PC-9 (cell line): ENCODE results near the gene CYP24A1. TPM values are rescaled to one million over a fixed set of nuclear protein-coding genes. Genes with fewer than 3 reads are reported as not detected.
"Not testable (repeated sequence)": the region's sequence is repeated elsewhere in the genome, so short reads cannot be mapped to it uniquely, and the experiment has no call there.

Source experiments
- BruUV-seq: library from RNA; stranded (reverse); fragments of 400-500 nt; replicated peaks from 2 replicates; lab custom pipeline; 2021; lab: Mats Ljungman, UMichigan
- CTCF ChIA-PET: fragments of 300-600 bp; sonication (Branson Sonifier 250); formaldehyde crosslinking; loops from one replicate; lab custom pipeline; 2022; ENCODE audit warnings: antibody characterized with exemption; lab: Charles Lee
- POLR2A ChIA-PET: fragments of 300-600 bp; sonication (Branson Sonifier 250); formaldehyde crosslinking; loops from one replicate; lab custom pipeline; 2022; ENCODE audit warnings: antibody characterized with exemption; ENCODE audit not compliant: unreplicated experiment; lab: Charles Lee
- DNase-seq, 2 experiments: peaks; one replicate each; pipeline versions ENCODE4 v3.0.0 to v3.0.0-alpha.2; 2015 to 2022; ENCODE audit warnings: mixed read lengths in 1 of 2
- H2AFZ ChIP-seq: fragments of 200-600 bp; sonication (generic); 2 replicates; pipeline ENCODE4 v1.8.1; 2017; ENCODE audit warnings: antibody characterized with exemption
- H3F3A ChIP-seq: fragments of 200-600 bp; sonication (generic); 2 replicates; pipeline ENCODE4 v1.8.1; 2017; ENCODE audit warnings: antibody characterized with exemption, mild to moderate bottlenecking, low read depth; ENCODE audit not compliant: insufficient read depth
- H3K27ac ChIP-seq: fragments of 200-600 bp; sonication (generic); 2 replicates; pipeline ENCODE4 v1.6.1; 2016; ENCODE audit warnings: mixed run types
- H3K27me3 ChIP-seq: fragments of 200-600 bp; sonication (generic); 2 replicates; pipeline ENCODE4 v1.6.1; 2016; ENCODE audit warnings: low read depth, mixed run types; ENCODE audit not compliant: insufficient read depth
- H3K36me3 ChIP-seq: fragments of 200-600 bp; sonication (generic); 2 replicates; pipeline ENCODE4 v1.6.1; 2016; ENCODE audit warnings: low read depth, mixed run types
- H3K4me1 ChIP-seq: fragments of 200-600 bp; sonication (generic); replicated peaks from 2 replicates; pipeline ENCODE4 v1.6.1; 2016; ENCODE audit warnings: mixed run types; ENCODE audit not compliant: insufficient read depth
- H3K4me2 ChIP-seq: fragments of 200-600 bp; sonication (generic); 2 replicates; pipeline ENCODE4 v1.6.1; 2017; ENCODE audit warnings: mixed run types
- H3K4me3 ChIP-seq: fragments of 200-600 bp; sonication (generic); 2 replicates; pipeline ENCODE4 v1.6.1; 2016; ENCODE audit warnings: mixed run types
- H3K79me2 ChIP-seq: fragments of 200-600 bp; sonication (generic); 2 replicates; pipeline ENCODE4 v1.6.1; 2017; ENCODE audit warnings: low read depth, mixed run types
- H3K9me2 ChIP-seq: fragments of 200-600 bp; sonication (generic); 2 replicates; pipeline ENCODE4 v1.8.1; 2017; ENCODE audit warnings: mild to moderate bottlenecking; ENCODE audit not compliant: insufficient read depth
- H3K9me3 ChIP-seq: fragments of 200-600 bp; sonication (generic); 2 replicates; pipeline ENCODE4 v1.8.1; 2016; ENCODE audit warnings: low read depth; ENCODE audit not compliant: insufficient read depth
- H4K20me1 ChIP-seq: fragments of 200-600 bp; sonication (generic); 2 replicates; pipeline ENCODE4 v1.8.1; 2017; ENCODE audit not compliant: insufficient read depth
- EZH2 ChIP-seq: fragments of 200-600 bp; sonication (generic); IDR thresholded peaks from 2 replicates; pipeline ENCODE4 v1.8.0; 2017; ENCODE audit warnings: antibody characterized with exemption, low read depth
- intact Hi-C: fragments of 100-400 bp; cut with micrococcal nuclease; formaldehyde crosslinking; loops from one replicate; pipeline ENCODE4 v1.10.0; 2022; ENCODE audit not compliant: unreplicated experiment
- total RNA-seq: library from RNA; stranded (reverse); gene quantifications from 2 replicates; pipeline ENCODE4 v1.2.3, GENCODE V29; 2021
- TF ChIP-seq, protein P1 (sequence below): fragments of 200-600 bp; sonication (generic); conservative IDR thresholded peaks from 2 replicates; pipeline ENCODE4 v1.6.1; 2017; ENCODE audit warnings: mixed run types, antibody characterized with exemption, mild to moderate bottlenecking, moderate library complexity

CYP24A1 gene
- total RNA-seq, 1 experiment from 2014 or later = 4.9 TPM

DNA sequence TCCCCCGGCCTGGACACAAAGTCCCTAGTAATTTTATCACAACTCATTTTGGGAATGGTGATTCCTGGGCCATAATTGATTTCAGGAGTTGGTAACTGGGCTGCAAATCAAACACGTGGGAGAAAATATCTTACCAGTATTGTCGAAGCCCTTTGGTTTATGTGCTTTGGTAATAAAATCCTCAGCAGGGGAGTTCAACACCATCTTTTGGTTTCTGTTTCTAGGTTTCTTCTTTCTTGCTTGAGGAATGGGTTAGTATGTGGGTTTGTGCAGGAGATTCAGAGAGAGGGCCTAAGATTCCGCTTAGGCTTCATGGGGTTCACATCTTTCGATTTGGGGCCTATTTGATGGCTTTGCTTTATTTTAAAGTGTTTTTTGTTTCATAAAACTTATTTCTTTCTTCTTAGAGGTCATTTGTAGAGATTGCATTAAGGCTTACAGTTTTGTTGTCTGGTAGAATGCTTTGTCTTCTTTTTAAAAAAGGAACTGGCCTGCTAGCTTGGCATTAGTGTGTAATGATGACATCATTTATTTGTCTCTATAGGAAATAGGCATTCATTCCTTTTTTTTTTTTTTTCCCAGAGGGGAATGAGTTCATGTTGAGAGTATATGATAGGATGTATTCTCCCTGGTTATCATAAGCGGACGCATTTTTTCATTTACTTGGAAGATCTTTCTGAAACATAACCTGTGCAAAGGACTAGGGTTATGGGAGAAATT, 45.8 kb downstream of the CYP24A1 start:
- BruUV-seq = no TSS peak
- Histone ChIP-seq H3K27ac (peak overlapping the region; percentile 29; the same call in 1 of the 2 replicates), H3K79me2 (no peaks in the 10 kb centered on the region), H3K9me3 (no peaks in the 10 kb centered on the region), H3F3A (peaks cover 52% of the 10 kb centered on the region), H3K27me3 (no peaks in the 10 kb centered on the region), H3K4me2 (no peak overlapping the region), H4K20me1 (no peaks in the 10 kb centered on the region), H3K4me1 (peaks cover 53% of the 10 kb centered on the region), H3K9me2 (no peaks in the 10 kb centered on the region), H3K36me3 (no peaks in the 10 kb centered on the region), H2AFZ (no peak overlapping the region), H3K4me3 (no peak overlapping the region)
- DNase-seq = no peak
- TF ChIP-seq EZH2 = no peak
- TF ChIP-seq, protein P1, sequence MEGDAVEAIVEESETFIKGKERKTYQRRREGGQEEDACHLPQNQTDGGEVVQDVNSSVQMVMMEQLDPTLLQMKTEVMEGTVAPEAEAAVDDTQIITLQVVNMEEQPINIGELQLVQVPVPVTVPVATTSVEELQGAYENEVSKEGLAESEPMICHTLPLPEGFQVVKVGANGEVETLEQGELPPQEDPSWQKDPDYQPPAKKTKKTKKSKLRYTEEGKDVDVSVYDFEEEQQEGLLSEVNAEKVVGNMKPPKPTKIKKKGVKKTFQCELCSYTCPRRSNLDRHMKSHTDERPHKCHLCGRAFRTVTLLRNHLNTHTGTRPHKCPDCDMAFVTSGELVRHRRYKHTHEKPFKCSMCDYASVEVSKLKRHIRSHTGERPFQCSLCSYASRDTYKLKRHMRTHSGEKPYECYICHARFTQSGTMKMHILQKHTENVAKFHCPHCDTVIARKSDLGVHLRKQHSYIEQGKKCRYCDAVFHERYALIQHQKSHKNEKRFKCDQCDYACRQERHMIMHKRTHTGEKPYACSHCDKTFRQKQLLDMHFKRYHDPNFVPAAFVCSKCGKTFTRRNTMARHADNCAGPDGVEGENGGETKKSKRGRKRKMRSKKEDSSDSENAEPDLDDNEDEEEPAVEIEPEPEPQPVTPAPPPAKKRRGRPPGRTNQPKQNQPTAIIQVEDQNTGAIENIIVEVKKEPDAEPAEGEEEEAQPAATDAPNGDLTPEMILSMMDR = no peak
- ChIA-PET POLR2A (no interaction called here), CTCF (interaction anchor here (0.6 kb wide), 1 partner anchor 30 kb away, joined by 8 read pairs; no protein-coding TSS in a partner anchor)
- intact Hi-C loops = no loop called here

DNA sequence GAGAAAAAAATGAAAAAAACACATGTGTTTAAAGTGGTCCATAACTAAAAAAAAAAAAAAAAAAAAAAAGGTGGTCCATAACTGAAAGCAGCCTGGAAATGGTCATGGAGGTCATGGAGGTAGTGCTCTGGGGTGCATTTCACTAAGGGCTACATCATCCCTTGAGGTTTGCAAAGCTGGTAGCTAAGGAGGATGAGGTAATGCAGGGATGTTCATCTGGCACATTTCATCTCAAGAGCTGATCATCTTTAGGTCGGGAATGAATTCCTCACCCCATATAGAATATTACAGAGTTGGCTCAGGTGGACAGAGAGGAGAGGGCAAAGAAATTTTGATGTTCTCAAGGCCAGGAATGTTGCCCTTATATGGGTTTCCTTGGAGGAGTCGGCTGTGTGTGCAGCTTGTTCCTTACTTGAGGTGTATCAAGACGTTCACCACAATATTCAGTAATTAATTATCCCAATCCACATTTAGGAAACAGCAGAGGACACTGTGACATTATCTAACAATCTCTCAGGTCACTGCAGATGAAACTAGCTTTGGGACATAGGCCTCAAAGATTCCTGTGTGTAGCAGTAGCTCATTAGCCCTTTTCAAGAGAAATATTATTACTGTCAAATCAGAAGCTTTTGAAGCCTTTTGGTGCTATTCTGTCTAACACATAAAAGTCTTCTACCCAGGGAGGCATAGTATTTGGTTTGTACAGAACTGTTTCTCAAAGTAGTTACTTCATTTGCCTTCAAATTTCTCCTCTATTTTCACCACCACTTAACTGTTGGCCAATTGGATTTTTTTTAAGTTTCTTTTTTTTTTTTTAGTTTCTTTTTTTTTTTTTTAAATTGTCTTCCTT, 46.8 kb downstream of the CYP24A1 start:
- POLR2A ChIA-PET = no interaction called here
- intact Hi-C loops = no loop called here
- H2AFZ ChIP-seq = no peak overlapping the region
- no peak for DNase-seq
- peaks cover 57% of the 10 kb centered on the region for H3K4me1 ChIP-seq
- H3K36me3 ChIP-seq = no peaks in the 10 kb centered on the region
- TF ChIP-seq, protein P1 = no peak
- no peak for TF ChIP-seq EZH2
- no peak overlapping the region for H3K4me3 ChIP-seq
- CTCF ChIA-PET = interaction anchor here (0.5 to 1.1 kb wide), 3 partner anchors 71 to 1983 kb away, joined by 3 read pairs; no protein-coding TSS in a partner anchor
- peak overlapping the region; percentile 29 for H3K27ac ChIP-seq
- H3K9me3 ChIP-seq = no peaks in the 10 kb centered on the region
- H3K79me2 ChIP-seq = no peaks in the 10 kb centered on the region
- H3K4me2 ChIP-seq = no peak overlapping the region
- BruUV-seq = no TSS peak
- no peaks in the 10 kb centered on the region for H3K27me3 ChIP-seq
- H3F3A ChIP-seq = peaks cover 56% of the 10 kb centered on the region
- H3K9me2 ChIP-seq = no peaks in the 10 kb centered on the region
- H4K20me1 ChIP-seq = no peaks in the 10 kb centered on the region

DNA sequence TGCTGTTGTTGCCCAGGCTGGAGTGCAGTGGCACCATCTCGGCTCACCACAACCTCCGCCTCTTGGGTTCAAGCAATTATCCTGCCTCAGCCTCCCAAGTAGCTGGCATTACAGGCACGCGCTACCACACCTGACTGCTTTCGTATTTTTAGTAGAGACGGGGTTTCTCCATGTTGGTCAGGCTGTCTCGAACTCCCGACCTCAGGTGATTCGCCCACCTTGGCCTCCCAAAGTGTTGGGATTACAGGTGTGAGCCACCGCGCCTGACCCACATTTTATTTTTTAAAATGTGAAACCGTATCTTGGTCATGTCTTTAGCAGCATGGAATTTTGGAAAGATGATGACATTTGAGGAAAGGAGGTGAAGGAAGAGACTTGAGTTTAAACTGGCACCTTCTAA, 47.5 kb downstream of the CYP24A1 start:
- POLR2A ChIA-PET, H3K36me3 ChIP-seq, H3K4me3 ChIP-seq, H3K27me3 ChIP-seq, H4K20me1 ChIP-seq, H3K9me3 ChIP-seq, H3K9me2 ChIP-seq, DNase-seq, H3K4me2 ChIP-seq, H3K27ac ChIP-seq, H3K79me2 ChIP-seq, BruUV-seq, H2AFZ ChIP-seq, intact Hi-C loops: not testable (repeated sequence)
- Histone ChIP-seq H3F3A (peaks cover 56% of the 10 kb centered on the region), H3K4me1 (peaks cover 57% of the 10 kb centered on the region)
- CTCF ChIA-PET = interaction anchor here (0.6 to 1.1 kb wide), 2 partner anchors 71 to 1982 kb away, joined by 3 read pairs; no protein-coding TSS in a partner anchor
